Hepatocyte (in vitro differentiated cells): Measurements from ENCODE around the gene TSPEAR. TPM values are rescaled to one million over a fixed set of nuclear protein-coding genes. Genes with fewer than 3 reads are reported as not detected.

Source experiments
- DNase-seq: peaks from one replicate; pipeline ENCODE4 v3.0.0-alpha.2; 2016; ENCODE audit warnings: low spot score
- H2AFZ ChIP-seq: fragments of 200-600 bp; sonication (generic); 2 replicates; pipeline ENCODE4 v1.6.0; 2016; ENCODE audit warnings: antibody characterized with exemption, mild to moderate bottlenecking
- H3K27ac ChIP-seq: fragments of 200-600 bp; sonication (generic); 2 replicates; pipeline ENCODE4 v1.5.1; 2016; ENCODE audit warnings: mild to moderate bottlenecking
- H3K27me3 ChIP-seq: fragments of 200-600 bp; sonication (generic); 2 replicates; pipeline ENCODE4 v1.6.1; 2016
- H3K36me3 ChIP-seq: fragments of 200-600 bp; sonication (generic); replicated peaks from 2 replicates; pipeline ENCODE4 v1.5.1; 2016; ENCODE audit warnings: low read depth; ENCODE audit not compliant: insufficient read depth
- H3K4me1 ChIP-seq: fragments of 200-600 bp; sonication (generic); 2 replicates; pipeline ENCODE4 v1.5.1; 2016; ENCODE audit warnings: mild to moderate bottlenecking, moderate library complexity; ENCODE audit not compliant: insufficient read depth
- H3K4me2 ChIP-seq: fragments of 200-600 bp; sonication (generic); 2 replicates; pipeline ENCODE4 v1.6.0; 2016
- H3K4me3 ChIP-seq: fragments of 200-600 bp; sonication (generic); 2 replicates; pipeline ENCODE4 v1.5.1; 2016; ENCODE audit warnings: mild to moderate bottlenecking
- H3K79me2 ChIP-seq: fragments of 200-600 bp; sonication (generic); 2 replicates; pipeline ENCODE4 v1.6.0; 2017; ENCODE audit warnings: mild to moderate bottlenecking
- H3K9me2 ChIP-seq: fragments of 200-600 bp; sonication (generic); replicated peaks from 2 replicates; pipeline ENCODE4 v1.6.0; 2017; ENCODE audit warnings: mild to moderate bottlenecking; ENCODE audit not compliant: insufficient read depth
- H3K9me3 ChIP-seq: fragments of 200-600 bp; sonication (generic); 2 replicates; pipeline ENCODE4 v1.5.1; 2016; ENCODE audit warnings: low read depth, mild to moderate bottlenecking
- H4K20me1 ChIP-seq: fragments of 200-600 bp; sonication (generic); 2 replicates; pipeline ENCODE4 v1.6.0; 2016; ENCODE audit warnings: mild to moderate bottlenecking; ENCODE audit not compliant: insufficient read depth, poor library complexity, severe bottlenecking
- EZH2 ChIP-seq: fragments of 200-600 bp; sonication (generic); IDR thresholded peaks from 2 replicates; pipeline ENCODE4 v1.6.1; 2016; ENCODE audit warnings: antibody characterized with exemption, mild to moderate bottlenecking, borderline replicate concordance
- EZH2phosphoT487 ChIP-seq: fragments of 200-600 bp; sonication (generic); IDR thresholded peaks from one replicate; pipeline ENCODE4 v1.6.1; 2018; ENCODE audit warnings: antibody characterized with exemption, mild to moderate bottlenecking, low read depth, moderate library complexity; ENCODE audit not compliant: unreplicated experiment, severe bottlenecking
- WGBS: methylation state at CpG from one replicate; pipeline ENCODE4 v1.1.6; 2016; ENCODE audit warnings: low lambda C conversion rate; ENCODE audit errors: missing lambda C conversion rate; 5-methylcytosine and 5-hydroxymethylcytosine counted together
- polyA plus RNA-seq: library from polyadenylated mRNA; unstranded; fragments of >200 nt; fragmentation: Nextera tagmentation; extraction: Ambion mirVana; gene quantifications from 2 replicates; pipeline ENCODE4 v1.2.1, GENCODE V29; 2016
- total RNA-seq: library from RNA; depleted of rRNA; stranded (reverse); fragments of >200 nt; gene quantifications from 2 replicates; pipeline ENCODE4 v1.2.3, GENCODE V29; 2014
- TF ChIP-seq, protein P1 (sequence below): fragments of 200-600 bp; sonication (generic); IDR thresholded peaks from 2 replicates; pipeline ENCODE4 v1.5.1; 2016; ENCODE audit warnings: antibody characterized with exemption, mild to moderate bottlenecking; ENCODE audit not compliant: poor library complexity

The TSPEAR gene
- total and polyA plus RNA-seq, 2 experiments from 2014 or later: 0.35 TPM; not detected in 1

- Histone ChIP-seq H2AFZ (no peak overlapping the region), H3K9me2 (no peaks in the 10 kb centered on the region), H3K4me1 (peaks cover 8% of the 10 kb centered on the region), H3K27ac (no peak overlapping the region), H3K4me2 (no peak overlapping the region), H3K27me3 (no peaks in the 10 kb centered on the region), H3K36me3 (no peaks in the 10 kb centered on the region), H4K20me1 (no peaks in the 10 kb centered on the region), H3K79me2 (no peaks in the 10 kb centered on the region), H3K4me3 (no peak overlapping the region), H3K9me3 (no peaks in the 10 kb centered on the region)
- 93% methylated on average over 26 of the region's 30 CpGs for WGBS
- DNase-seq: no peak
- no peak for TF ChIP-seq EZH2
- TF ChIP-seq, protein P1, sequence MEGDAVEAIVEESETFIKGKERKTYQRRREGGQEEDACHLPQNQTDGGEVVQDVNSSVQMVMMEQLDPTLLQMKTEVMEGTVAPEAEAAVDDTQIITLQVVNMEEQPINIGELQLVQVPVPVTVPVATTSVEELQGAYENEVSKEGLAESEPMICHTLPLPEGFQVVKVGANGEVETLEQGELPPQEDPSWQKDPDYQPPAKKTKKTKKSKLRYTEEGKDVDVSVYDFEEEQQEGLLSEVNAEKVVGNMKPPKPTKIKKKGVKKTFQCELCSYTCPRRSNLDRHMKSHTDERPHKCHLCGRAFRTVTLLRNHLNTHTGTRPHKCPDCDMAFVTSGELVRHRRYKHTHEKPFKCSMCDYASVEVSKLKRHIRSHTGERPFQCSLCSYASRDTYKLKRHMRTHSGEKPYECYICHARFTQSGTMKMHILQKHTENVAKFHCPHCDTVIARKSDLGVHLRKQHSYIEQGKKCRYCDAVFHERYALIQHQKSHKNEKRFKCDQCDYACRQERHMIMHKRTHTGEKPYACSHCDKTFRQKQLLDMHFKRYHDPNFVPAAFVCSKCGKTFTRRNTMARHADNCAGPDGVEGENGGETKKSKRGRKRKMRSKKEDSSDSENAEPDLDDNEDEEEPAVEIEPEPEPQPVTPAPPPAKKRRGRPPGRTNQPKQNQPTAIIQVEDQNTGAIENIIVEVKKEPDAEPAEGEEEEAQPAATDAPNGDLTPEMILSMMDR: no peak
- TF ChIP-seq EZH2phosphoT487: no peak
Observed at GRCh38 chr21:44508711-44509445, 202.5 kb downstream of the TSPEAR start.

DNA sequence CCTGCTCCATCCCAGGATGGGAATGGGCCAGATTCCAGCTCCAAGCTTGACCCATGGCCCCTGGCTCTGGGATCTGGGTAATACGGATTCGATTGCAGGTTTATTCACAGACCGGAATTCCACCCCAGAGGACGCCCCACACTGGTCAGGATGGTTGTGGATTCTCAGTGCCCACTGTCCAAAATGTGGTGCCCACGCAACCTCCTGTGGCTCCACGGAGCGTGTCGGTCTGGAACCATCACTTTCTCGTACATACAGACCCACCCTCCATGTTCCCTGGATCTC is 203.0 kb downstream of the TSPEAR start:
- Histone ChIP-seq H3K79me2 (no peaks in the 10 kb centered on the region), H3K9me2 (no peaks in the 10 kb centered on the region), H3K4me3 (no peak overlapping the region), H3K27me3 (no peaks in the 10 kb centered on the region), H4K20me1 (no peaks in the 10 kb centered on the region), H3K4me1 (peaks cover 8% of the 10 kb centered on the region), H2AFZ (no peak overlapping the region), H3K9me3 (no peaks in the 10 kb centered on the region), H3K36me3 (no peaks in the 10 kb centered on the region), H3K4me2 (no peak overlapping the region), H3K27ac (no peak overlapping the region)
- DNase-seq: no peak
- no peak for TF ChIP-seq EZH2
- TF ChIP-seq, protein P1: no peak
- no peak for TF ChIP-seq EZH2phosphoT487
- 95% methylated on average over 9 of the region's 9 CpGs for WGBS

GRCh38 chr21:44507673-44508425 is 203.5 kb downstream of the TSPEAR start:
- no peak overlapping the region for H3K4me2 ChIP-seq
- H3K36me3 ChIP-seq: no peaks in the 10 kb centered on the region
- no peaks in the 10 kb centered on the region for H3K27me3 ChIP-seq
- no peak overlapping the region for H3K27ac ChIP-seq
- TF ChIP-seq EZH2phosphoT487 (no peak), EZH2 (no peak)
- TF ChIP-seq, protein P1: no peak
- 92% methylated on average over 26 of the region's 26 CpGs for WGBS
- no peaks in the 10 kb centered on the region for H4K20me1 ChIP-seq
- H2AFZ ChIP-seq: no peak overlapping the region
- H3K4me1 ChIP-seq: peaks cover 8% of the 10 kb centered on the region
- DNase-seq: no peak
- H3K9me2 ChIP-seq: no peaks in the 10 kb centered on the region
- H3K4me3 ChIP-seq: no peak overlapping the region
- H3K9me3 ChIP-seq: no peaks in the 10 kb centered on the region
- no peaks in the 10 kb centered on the region for H3K79me2 ChIP-seq
